ENCODE data around the gene PSMD14. TPM values are rescaled to one million over a fixed set of nuclear protein-coding genes. Genes with fewer than 3 reads are reported as not detected.

PSMD14 gene
- total and polyA plus RNA-seq, 2 of the 13 experiments (the other 11 are each of a cell fraction or from before 2014, with no cell fraction given): 60.6 to 149 TPM

- TF ChIP-seq HOXA3 (CRISPR knock-in tag; IDR thresholded peaks at IDR 0.05): peak; percentile 85
- peak; percentile 91 for TF ChIP-seq ZNF33B (CRISPR knock-in tag; IDR thresholded peaks at IDR 0.05)
- peak; percentile 11; the same call in 1 of the 2 replicates for TF ChIP-seq BATF2 (CRISPR knock-in tag; IDR thresholded peaks at IDR 0.05)
- peak; percentile 86; the same call in 1 of the 2 replicates for TF ChIP-seq DNMT1 (CRISPR knock-in tag; IDR thresholded peaks at IDR 0.05)
- TF ChIP-seq NFYB (CRISPR knock-in tag; IDR thresholded peaks at IDR 0.05): peak; percentile 85
- TF ChIP-seq, protein P1, sequence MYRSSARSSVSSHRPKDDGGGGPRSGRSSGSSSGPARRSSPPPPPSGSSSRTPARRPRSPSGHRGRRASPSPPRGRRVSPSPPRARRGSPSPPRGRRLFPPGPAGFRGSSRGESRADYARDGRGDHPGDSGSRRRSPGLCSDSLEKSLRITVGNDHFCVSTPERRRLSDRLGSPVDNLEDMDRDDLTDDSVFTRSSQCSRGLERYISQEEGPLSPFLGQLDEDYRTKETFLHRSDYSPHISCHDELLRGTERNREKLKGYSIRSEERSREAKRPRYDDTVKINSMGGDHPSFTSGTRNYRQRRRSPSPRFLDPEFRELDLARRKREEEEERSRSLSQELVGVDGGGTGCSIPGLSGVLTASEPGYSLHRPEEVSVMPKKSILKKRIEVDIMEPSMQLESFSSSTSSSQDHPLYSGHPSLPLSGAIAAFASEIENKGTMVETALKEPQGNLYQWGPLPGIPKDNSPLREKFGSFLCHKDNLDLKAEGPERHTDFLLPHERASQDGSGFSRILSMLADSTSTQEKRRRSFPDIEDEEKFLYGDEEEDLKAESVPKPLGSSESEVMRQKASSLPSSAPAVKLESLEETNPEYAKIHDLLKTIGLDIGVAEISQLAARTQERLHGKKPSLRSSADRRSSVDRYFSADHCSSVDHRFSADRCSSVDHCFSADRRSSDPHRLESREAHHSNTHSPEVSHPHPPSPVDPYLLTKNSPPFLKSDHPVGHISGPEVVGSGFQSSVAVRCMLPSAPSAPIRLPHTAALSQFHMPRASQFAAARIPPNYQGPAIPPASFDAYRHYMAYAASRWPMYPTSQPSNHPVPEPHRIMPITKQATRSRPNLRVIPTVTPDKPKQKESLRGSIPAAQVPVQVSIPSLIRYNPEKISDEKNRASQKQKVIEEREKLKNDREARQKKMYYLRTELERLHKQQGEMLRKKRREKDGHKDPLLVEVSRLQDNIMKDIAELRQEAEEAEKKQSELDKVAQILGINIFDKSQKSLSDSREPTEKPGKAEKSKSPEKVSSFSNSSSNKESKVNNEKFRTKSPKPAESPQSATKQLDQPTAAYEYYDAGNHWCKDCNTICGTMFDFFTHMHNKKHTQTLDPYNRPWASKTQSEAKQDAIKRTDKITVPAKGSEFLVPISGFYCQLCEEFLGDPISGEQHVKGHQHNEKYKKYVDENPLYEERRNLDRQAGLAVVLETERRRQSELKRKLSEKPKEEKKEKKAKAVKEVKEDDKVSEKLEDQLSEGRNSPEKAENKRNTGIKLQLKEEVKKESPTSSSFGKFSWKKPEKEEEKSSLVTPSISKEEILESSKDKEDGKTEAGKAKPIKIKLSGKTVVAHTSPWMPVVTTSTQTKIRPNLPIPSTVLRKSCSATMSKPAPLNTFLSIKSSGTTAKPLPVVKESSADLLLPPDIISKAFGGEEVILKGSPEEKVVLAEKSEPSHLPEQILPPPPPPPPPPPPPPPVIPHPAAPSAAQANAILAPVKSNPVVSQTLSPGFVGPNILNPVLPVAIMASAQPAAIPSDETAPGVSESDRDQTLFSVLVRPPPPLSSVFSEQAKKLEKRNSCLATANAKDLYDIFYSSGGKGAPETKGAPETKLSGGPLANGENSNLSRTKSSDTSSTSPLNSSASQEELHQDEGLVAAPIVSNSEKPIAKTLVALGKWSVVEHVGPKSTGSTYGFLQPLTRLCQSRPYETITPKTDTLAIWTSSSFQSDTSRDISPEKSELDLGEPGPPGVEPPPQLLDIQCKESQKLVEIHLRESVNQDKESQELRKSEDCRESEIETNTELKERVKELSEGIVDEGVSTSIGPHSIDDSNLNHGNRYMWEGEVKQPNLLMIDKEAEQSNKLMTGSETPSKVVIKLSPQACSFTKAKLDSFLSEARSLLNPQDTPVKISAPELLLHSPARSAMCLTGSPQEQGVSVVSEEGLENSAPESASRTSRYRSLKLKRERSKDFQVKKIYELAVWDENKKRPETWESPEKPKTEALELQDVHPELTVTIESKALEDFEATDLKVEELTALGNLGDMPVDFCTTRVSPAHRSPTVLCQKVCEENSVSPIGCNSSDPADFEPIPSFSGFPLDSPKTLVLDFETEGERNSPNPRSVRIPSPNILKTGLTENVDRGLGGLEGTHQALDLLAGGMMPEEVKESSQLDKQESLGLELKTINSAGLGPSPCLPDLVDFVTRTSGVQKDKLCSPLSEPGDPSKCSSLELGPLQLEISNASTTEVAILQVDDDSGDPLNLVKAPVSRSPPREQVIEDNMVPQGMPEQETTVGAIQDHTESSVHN (CRISPR knock-in tag; IDR thresholded peaks at IDR 0.05): no peak
- TF ChIP-seq MTF1 (CRISPR knock-in tag; IDR thresholded peaks at IDR 0.05): peak; percentile 16; the same call in 1 of the 2 replicates
- peak; percentile 92 to 97 for TF ChIP-seq POLR2A (IDR thresholded peaks at IDR 0.05; ENCODE audit: insufficient read depth in 1 of 2, low read depth in 2 of 2, low read length in 2 of 2)
- peak; percentile 85 for TF ChIP-seq FOXK1 (CRISPR knock-in tag; IDR thresholded peaks at IDR 0.05; ENCODE audit: borderline replicate concordance, low read depth)
- peak; percentile 83 for TF ChIP-seq YY1 (IDR thresholded peaks at IDR 0.05; ENCODE audit: insufficient read depth, insufficient replicate concordance, low read depth, low read length)
- TF ChIP-seq, protein P2, sequence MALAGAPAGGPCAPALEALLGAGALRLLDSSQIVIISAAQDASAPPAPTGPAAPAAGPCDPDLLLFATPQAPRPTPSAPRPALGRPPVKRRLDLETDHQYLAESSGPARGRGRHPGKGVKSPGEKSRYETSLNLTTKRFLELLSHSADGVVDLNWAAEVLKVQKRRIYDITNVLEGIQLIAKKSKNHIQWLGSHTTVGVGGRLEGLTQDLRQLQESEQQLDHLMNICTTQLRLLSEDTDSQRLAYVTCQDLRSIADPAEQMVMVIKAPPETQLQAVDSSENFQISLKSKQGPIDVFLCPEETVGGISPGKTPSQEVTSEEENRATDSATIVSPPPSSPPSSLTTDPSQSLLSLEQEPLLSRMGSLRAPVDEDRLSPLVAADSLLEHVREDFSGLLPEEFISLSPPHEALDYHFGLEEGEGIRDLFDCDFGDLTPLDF (CRISPR knock-in tag; IDR thresholded peaks at IDR 0.05): peak; percentile 58
- TF ChIP-seq ZNF256 (CRISPR knock-in tag; conservative IDR thresholded peaks at IDR 0.05): peak; percentile 14; the same call in 1 of the 2 replicates
- TF ChIP-seq ZNF572 (CRISPR knock-in tag; IDR thresholded peaks at IDR 0.05): peak; percentile 84; the same call in 1 of the 2 replicates
- TF ChIP-seq TAF1 (CRISPR knock-in tag; IDR thresholded peaks at IDR 0.05): peak; percentile 96
- TF ChIP-seq FOXM1 (CRISPR knock-in tag; IDR thresholded peaks at IDR 0.05): no peak
- 0 out of 2 replicates have a peak, but pooled peaks have one; percentile 42 for TF ChIP-seq POLR2AphosphoS2 (IDR thresholded peaks at IDR 0.05; ENCODE audit: low read depth, low read length)
- 0 out of 2 replicates have a peak, but pooled peaks have one; percentile 28 for TF ChIP-seq THYN1 (CRISPR knock-in tag; IDR thresholded peaks at IDR 0.05; ENCODE audit: borderline replicate concordance, low read depth)
- TF ChIP-seq CREB3 (CRISPR knock-in tag; IDR thresholded peaks at IDR 0.05): no peak
Measured at GRCh38 chr2:161308178-161308955, at the start of gene PSMD14 (continued).

All from HepG2 (cell line).